Pancreas (tissue), 10 donors: ENCODE results near the gene RHO. TPM values are rescaled to one million over a fixed set of nuclear protein-coding genes. Genes with fewer than 3 reads are reported as not detected.

Source experiments
- ATAC-seq, 4 donors: fragments of 200-7000 bp; cut with Tn5 transposase; one replicate each; pipeline versions ENCODE4 v1.8.0 to v1.9.1; 2020; ENCODE audit warnings: mild to moderate bottlenecking in 4 of 4, moderate library complexity in 4 of 4
- DNase-seq, 6 donors: peaks; one replicate each; pipeline ENCODE4 v3.0.0-alpha.2; 2020
- FAIRE-seq: peaks from 2 replicates; lab custom pipeline; 2012; peaks lifted over from hg19 to GRCh38; lab: Jason Lieb, UNC
- H3K27ac ChIP-seq, 4 donors: fragments of 200-600 bp; sonication (generic); 1 replicate in 3 of 4; 2 replicates in 1 of 4; pipeline versions ENCODE4 v1.5.0 to v1.8.0; 2020
- H3K27me3 ChIP-seq, 4 donors: fragments of 200-600 bp; one replicate each; pipeline ENCODE4 v1.8.0; 2021
- H3K36me3 ChIP-seq, 3 donors: fragments of 200-600 bp; sonication (generic) in 1 of 3; one replicate each; pipeline versions ENCODE4 v1.5.0 to v1.8.0; 2020 to 2021
- H3K4me1 ChIP-seq, 3 donors: fragments of 200-600 bp; one replicate each; pipeline ENCODE4 v1.8.0; 2021
- H3K4me3 ChIP-seq, 4 donors: fragments of 200-600 bp; sonication (generic) in 2 of 4; one replicate each; pipeline versions ENCODE4 v1.5.0 to v1.8.0; 2020 to 2021
- H3K9me3 ChIP-seq, 4 donors: fragments of 200-600 bp; one replicate each; pipeline ENCODE4 v1.8.0; 2021
- CTCF ChIP-seq, 4 donors: fragments of 200-600 bp; sonication (generic) in 3 of 4; IDR thresholded peaks; one replicate each; pipeline versions ENCODE4 v1.5.0 to v1.8.0; 2021; ENCODE audit warnings: antibody characterized with exemption in 4 of 4
- WGBS, 2 donors: extraction: QIAGEN DNeasy Blood & Tissue Kit; methylation state at CpG; one replicate each; pipeline ENCODE4 v1.1.7; 2013; 5-methylcytosine and 5-hydroxymethylcytosine counted together
- intact Hi-C, 3 donors: fragments of 100-400 bp; cut with DNase I; formaldehyde crosslinking; loops; one replicate each; pipeline versions ENCODE4 v1.11.1 to v1.14.2; 2022
- polyA plus RNA-seq, 2 donors: library from polyadenylated mRNA; stranded (reverse); fragments of 200-250 nt; gene quantifications; one replicate each; pipeline ENCODE4 v1.2.3, GENCODE V29; 2013
- total RNA-seq, 6 donors: library from RNA; stranded (reverse); fragmentation: NEBNext Ultra II Directional in 4 of 6; extraction: Animal tissue kit (Norgen Biotek cat#: 25700) in 4 of 6; gene quantifications; one replicate each; pipeline versions ENCODE4 v1.2.1 to v1.2.4, GENCODE V29; 2021 to 2023
- donor health status: healthy with polysubstance abuse.
- donor health status: DM: no; HTN: no; CAD: no; lungs with moderate emphysema.
- donor health status: DM: no; HTN: no; CAD: no.
- donor health status: control.
- donor health status: control.
- donor health status: Bipolar disorder and iron deficiency.
- donor health status: DM: yes; HTN: yes; CAD: no.
- donor health status: DM: no; HTN: no; CAD: no.
- donor health status: DM: no; HTN: no; CAD: no.
- donor health status: DM: yes; HTN: yes; CAD: no.

RHO gene
- total and polyA plus RNA-seq, 8 donors, result 0.05 TPM; not detected in 7

DNA sequence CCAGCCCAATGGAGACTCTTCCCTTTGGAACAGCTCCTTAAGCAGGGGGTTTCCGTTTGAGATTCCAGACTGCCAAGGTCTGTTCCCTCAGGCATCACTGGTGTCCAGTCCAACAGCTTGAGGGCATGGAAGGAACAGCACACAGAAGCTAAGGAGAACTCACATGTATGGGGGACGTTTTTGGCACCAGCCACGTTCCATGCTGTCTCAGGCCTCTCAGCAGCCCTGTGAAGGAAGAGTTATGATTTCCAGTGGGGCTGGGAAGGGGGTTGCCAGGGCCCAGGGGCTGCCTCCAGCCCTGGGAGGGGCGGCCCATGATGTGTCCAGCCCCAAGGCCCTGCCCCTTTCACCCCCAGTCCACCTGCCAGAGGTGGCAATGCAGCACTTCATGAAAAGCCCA lies 7.5 kb upstream of the RHO start:
- WGBS, 2 donors, result 76 to 89% methylated on average over 4 of the region's 4 CpGs
- ATAC-seq, result no peak

GRCh38 chr3:129521611-129522010 lies 6.8 kb upstream of the RHO start:
- Histone ChIP-seq H3K4me3 (no peak overlapping the region), H3K36me3 (no peaks in the 10 kb centered on the region), H3K27ac (no peak overlapping the region), H3K4me1 (no peaks in the 10 kb centered on the region), H3K27me3 (no peaks in the 10 kb centered on the region), H3K9me3 (no peaks in the 10 kb centered on the region)
- no peak for FAIRE-seq
- no peak for TF ChIP-seq CTCF (IDR thresholded peaks at IDR 0.05)
- WGBS, 2 donors, result 77 to 79% methylated on average over 8 of the region's 8 CpGs
- intact Hi-C loops, result no loop called here
- peak in 1 of 6 donors; percentile 4 for DNase-seq
- ATAC-seq, result no peak

More for the DNA sequence above, 7.5 kb upstream of the RHO start:
- no peak for DNase-seq
- intact Hi-C loops, result no loop called here
- H3K4me1 ChIP-seq, result no peaks in the 10 kb centered on the region
- H3K27ac ChIP-seq, result no peak overlapping the region
- no peaks in the 10 kb centered on the region for H3K27me3 ChIP-seq
- no peaks in the 10 kb centered on the region for H3K36me3 ChIP-seq
- H3K4me3 ChIP-seq, result no peak overlapping the region
- no peak for FAIRE-seq
- no peak for TF ChIP-seq CTCF (IDR thresholded peaks at IDR 0.05)
- no peaks in the 10 kb centered on the region for H3K9me3 ChIP-seq

GRCh38 chr3:129522953-129523352 lies 5.5 kb upstream of the RHO start:
- no peak overlapping the region for H3K4me3 ChIP-seq
- H3K27ac ChIP-seq, result no peak overlapping the region
- H3K4me1 ChIP-seq, result no peaks in the 10 kb centered on the region
- H3K36me3 ChIP-seq, result no peaks in the 10 kb centered on the region
- FAIRE-seq (no peak), DNase-seq (peak in 1 of 6 donors; percentile 34), ATAC-seq (peak in 1 of 4 donors; percentile 9)
- no peaks in the 10 kb centered on the region for H3K9me3 ChIP-seq
- intact Hi-C loops, result no loop called here
- WGBS, 2 donors, result 80 to 87% methylated on average over 5 of the region's 5 CpGs
- H3K27me3 ChIP-seq, result no peaks in the 10 kb centered on the region
- no peak for TF ChIP-seq CTCF (IDR thresholded peaks at IDR 0.05)

DNA sequence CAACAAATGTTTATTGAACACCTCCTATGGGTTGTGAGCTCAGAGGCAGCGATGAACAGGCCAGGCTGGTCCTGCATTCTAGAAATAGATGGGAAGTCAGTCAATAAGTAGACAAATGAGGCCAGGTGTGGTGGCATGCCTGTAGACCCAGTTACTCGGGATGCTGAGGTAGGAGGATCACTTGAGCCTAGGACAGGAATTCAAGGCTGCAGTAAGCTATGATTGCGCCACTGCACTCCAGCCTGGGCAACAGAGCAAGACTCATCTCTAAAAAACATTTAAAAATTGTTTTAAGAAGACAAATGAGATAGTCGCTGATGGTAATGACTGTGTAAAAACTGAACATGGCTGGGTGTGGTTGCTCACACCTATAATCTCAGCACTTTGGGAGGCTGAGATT lies 4.4 kb upstream of the RHO start:
- H3K4me3 ChIP-seq, result no peak overlapping the region
- intact Hi-C loops, result no loop called here
- no peaks in the 10 kb centered on the region for H3K4me1 ChIP-seq
- TF ChIP-seq CTCF (IDR thresholded peaks at IDR 0.05), result no peak
- FAIRE-seq, result no peak
- DNase-seq, result no peak
- WGBS, 2 donors, result 77 to 78% methylated on average over 4 of the region's 4 CpGs
- H3K27ac ChIP-seq, result no peak overlapping the region
- H3K9me3 ChIP-seq, result no peaks in the 10 kb centered on the region
- H3K27me3 ChIP-seq, result no peaks in the 10 kb centered on the region
- H3K36me3 ChIP-seq, result no peaks in the 10 kb centered on the region
- no peak for ATAC-seq

DNA sequence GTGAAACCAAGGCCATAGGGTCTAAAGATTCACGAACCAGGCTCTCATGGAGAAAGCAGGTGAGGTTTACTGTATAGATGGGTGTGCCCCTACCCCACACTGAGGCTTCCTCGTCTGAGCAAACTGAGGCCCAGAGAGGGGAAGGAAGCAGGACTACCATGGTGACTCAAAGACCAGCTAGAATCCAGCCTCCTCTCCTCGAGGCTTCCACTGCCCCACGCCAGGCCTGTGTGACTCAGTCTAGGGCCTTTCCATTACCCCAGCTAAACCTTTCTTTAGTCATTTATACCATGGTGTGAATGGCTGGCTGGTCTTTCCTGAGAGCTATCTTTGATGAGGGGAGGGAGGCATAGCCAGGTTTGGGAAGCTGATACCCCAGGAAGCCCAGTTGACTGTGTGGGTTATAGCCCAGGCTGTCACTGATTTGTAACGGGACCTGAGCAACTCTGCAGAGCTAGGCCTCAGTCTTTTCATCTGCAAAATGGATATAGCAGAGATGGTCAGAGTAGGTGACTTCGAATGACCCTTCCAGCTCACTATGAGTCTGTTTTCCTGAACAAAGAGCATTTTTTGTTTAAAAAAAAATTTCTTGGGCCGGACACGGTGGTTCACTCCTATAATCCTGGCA lies 3.0 kb upstream of the RHO start:
- 70 to 82% methylated on average over 8 of the region's 8 CpGs for WGBS, 2 donors
- H3K9me3 ChIP-seq, result no peaks in the 10 kb centered on the region
- H3K27ac ChIP-seq, result no peak overlapping the region
- intact Hi-C loops, result no loop called here
- no peaks in the 10 kb centered on the region for H3K36me3 ChIP-seq
- DNase-seq (peak in 1 of 6 donors; percentile 13), FAIRE-seq (no peak), ATAC-seq (peak in 2 of 4 donors; percentile 29 to 47)
- no peak for TF ChIP-seq CTCF (IDR thresholded peaks at IDR 0.05)
- no peaks in the 10 kb centered on the region for H3K4me1 ChIP-seq
- H3K4me3 ChIP-seq, result no peak overlapping the region
- H3K27me3 ChIP-seq, result no peaks in the 10 kb centered on the region
